ENCODE data around the gene PHLDB3.

The PHLDB3 gene

GRCh38 chr19:43504426-43505185, at the start of gene PHLDB3:
TSS of gene PHLDB3 (minus strand) at chr19:43504746. CDS start at chr19:43504118, 628 bp downstream.
- TF ChIP-seq, protein P1, sequence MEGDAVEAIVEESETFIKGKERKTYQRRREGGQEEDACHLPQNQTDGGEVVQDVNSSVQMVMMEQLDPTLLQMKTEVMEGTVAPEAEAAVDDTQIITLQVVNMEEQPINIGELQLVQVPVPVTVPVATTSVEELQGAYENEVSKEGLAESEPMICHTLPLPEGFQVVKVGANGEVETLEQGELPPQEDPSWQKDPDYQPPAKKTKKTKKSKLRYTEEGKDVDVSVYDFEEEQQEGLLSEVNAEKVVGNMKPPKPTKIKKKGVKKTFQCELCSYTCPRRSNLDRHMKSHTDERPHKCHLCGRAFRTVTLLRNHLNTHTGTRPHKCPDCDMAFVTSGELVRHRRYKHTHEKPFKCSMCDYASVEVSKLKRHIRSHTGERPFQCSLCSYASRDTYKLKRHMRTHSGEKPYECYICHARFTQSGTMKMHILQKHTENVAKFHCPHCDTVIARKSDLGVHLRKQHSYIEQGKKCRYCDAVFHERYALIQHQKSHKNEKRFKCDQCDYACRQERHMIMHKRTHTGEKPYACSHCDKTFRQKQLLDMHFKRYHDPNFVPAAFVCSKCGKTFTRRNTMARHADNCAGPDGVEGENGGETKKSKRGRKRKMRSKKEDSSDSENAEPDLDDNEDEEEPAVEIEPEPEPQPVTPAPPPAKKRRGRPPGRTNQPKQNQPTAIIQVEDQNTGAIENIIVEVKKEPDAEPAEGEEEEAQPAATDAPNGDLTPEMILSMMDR (IDR thresholded peaks at IDR 0.05) = no peak

GRCh38 chr19:43553656-43554055, 49.1 kb upstream of the PHLDB3 start:
- TF ChIP-seq, protein P1 (IDR thresholded peaks at IDR 0.05) = no peak

GRCh38 chr19:43552616-43553015, 48.1 kb upstream of the PHLDB3 start:
- TF ChIP-seq, protein P1 (IDR thresholded peaks at IDR 0.05) = no peak

DNA sequence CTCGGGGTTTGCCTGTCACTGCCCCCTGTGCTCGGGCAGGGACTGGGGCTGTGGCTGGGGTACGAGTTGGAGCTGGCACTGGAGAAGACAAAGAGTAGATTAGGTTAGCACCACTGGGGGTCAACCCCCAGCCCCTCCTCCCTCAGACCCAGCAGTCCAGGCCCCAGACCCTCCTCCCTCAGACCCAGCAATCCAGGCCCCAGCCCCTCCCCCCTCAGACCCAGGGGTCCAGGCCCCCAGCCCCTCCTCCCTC, 47.6 kb upstream of the PHLDB3 start:
- TF ChIP-seq, protein P1 (IDR thresholded peaks at IDR 0.05) = no peak

GRCh38 chr19:43551399-43552197, 47.1 kb upstream of the PHLDB3 start:
- TF ChIP-seq, protein P1 (IDR thresholded peaks at IDR 0.05) = no peak

DNA sequence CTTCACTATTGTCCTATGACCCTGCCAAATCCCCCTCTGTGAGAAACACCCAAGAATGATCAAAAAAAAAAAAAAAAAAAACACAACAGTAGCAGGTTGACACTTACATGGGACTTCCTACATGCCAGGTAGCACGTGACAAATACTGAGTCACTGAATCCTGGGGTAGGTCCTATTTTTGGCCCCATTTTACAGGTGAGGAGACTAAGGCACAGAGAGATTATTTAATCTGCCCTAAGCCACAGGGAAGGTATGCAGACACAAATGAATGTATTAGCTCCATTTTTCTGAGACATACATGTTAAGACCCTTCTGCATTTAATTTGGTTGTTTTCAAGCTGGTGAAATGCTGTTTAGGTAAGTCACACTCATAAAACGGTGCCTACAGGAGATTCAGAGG, 44.2 kb upstream of the PHLDB3 start:
- TF ChIP-seq, protein P1 (IDR thresholded peaks at IDR 0.05) = no peak

GRCh38 chr19:43546581-43546980, 42.0 kb upstream of the PHLDB3 start:
- TF ChIP-seq, protein P1 (IDR thresholded peaks at IDR 0.05) = no peak

Measured in LNCAP (cell line).